PC-3 (cell line): ENCODE measurements around the gene PPP1R27.

Source experiments
- EZH2 ChIP-seq: fragments of 300-600 bp; sonication (generic); IDR thresholded peaks from one replicate; pipeline ENCODE4 v1.6.1; 2017; ENCODE audit warnings: antibody characterized with exemption, mild to moderate bottlenecking, low read length; ENCODE audit not compliant: unreplicated experiment
- TF ChIP-seq, protein P1 (sequence below): fragments of 300-600 bp; sonication (generic); conservative IDR thresholded peaks from 2 replicates; pipeline ENCODE4 v1.5.1; 2017; ENCODE audit warnings: antibody characterized with exemption, low read depth, mild to moderate bottlenecking, low read length

DNA sequence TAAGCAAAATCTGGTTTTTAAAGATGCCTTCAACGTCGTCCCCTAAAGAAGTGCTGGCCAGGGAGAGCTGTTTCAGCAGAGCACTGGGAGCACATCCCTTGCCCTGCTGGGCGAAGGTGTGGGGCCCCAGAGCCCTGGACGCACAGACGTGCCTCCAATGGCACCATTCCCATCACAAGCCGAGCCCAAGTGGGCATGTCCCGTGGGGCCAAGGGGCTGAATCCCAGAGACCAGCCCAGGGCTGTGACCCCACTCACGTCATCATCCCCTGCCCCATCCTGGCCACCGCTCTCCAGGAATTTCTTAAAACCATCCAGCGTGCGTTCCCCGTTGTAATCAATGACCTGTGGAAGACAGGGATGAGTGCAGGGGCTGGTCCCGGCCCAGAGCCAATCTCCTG is 10.0 kb upstream of the PPP1R27 start:
- TF ChIP-seq, protein P1, sequence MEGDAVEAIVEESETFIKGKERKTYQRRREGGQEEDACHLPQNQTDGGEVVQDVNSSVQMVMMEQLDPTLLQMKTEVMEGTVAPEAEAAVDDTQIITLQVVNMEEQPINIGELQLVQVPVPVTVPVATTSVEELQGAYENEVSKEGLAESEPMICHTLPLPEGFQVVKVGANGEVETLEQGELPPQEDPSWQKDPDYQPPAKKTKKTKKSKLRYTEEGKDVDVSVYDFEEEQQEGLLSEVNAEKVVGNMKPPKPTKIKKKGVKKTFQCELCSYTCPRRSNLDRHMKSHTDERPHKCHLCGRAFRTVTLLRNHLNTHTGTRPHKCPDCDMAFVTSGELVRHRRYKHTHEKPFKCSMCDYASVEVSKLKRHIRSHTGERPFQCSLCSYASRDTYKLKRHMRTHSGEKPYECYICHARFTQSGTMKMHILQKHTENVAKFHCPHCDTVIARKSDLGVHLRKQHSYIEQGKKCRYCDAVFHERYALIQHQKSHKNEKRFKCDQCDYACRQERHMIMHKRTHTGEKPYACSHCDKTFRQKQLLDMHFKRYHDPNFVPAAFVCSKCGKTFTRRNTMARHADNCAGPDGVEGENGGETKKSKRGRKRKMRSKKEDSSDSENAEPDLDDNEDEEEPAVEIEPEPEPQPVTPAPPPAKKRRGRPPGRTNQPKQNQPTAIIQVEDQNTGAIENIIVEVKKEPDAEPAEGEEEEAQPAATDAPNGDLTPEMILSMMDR, result no peak
- no peak for TF ChIP-seq EZH2
